Measurements from ENCODE around the gene MCM3AP. TPM values are rescaled to one million over a fixed set of nuclear protein-coding genes. Genes with fewer than 3 reads are reported as not detected.

The MCM3AP gene
- 48.5 TPM for polyA plus RNA-seq

DNA sequence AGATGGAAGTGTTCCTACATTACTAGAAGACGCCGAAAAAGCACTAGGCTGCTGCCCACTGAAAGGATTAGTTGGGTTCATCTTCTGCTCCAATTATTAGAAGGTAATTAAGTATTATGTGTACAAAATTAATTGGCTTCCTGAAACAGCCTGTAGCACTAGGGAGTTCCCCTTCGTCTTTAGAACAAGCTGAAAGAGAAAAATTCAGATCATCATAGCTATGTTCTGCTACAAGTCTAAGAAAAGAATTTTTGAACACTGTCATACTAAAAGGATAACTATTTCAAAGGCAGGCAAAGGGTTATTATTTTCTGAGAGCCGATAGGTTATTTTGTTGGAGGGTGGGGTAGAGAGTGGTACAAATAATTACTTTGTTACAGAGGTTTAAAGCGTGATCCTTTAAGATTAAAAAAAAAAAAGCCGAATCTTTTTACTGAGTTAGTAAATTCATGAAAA, at the start of gene MCM3AP:
Gene MCM3AP (minus strand): TSS at position 406 of the 456 bp plus-strand sequence. CDS start 325 bp downstream, at position 81.
- Mint-ChIP-seq H3K36me3 (no peaks in the 10 kb centered on the region), H3K27ac (peak within 1 kb of the TSS; percentile 78 to 93 (median 93)), H3K27me3 (no peaks in the 10 kb centered on the region), H3K4me3 (peak within 1 kb of the TSS; percentile 88 to 99 (median 94)), H3K4me1 (peaks cover 26 to 40% (median 31%) of the 10 kb centered on the region in 3 donors), H3K9me3 (no peaks in the 10 kb centered on the region)

DNA sequence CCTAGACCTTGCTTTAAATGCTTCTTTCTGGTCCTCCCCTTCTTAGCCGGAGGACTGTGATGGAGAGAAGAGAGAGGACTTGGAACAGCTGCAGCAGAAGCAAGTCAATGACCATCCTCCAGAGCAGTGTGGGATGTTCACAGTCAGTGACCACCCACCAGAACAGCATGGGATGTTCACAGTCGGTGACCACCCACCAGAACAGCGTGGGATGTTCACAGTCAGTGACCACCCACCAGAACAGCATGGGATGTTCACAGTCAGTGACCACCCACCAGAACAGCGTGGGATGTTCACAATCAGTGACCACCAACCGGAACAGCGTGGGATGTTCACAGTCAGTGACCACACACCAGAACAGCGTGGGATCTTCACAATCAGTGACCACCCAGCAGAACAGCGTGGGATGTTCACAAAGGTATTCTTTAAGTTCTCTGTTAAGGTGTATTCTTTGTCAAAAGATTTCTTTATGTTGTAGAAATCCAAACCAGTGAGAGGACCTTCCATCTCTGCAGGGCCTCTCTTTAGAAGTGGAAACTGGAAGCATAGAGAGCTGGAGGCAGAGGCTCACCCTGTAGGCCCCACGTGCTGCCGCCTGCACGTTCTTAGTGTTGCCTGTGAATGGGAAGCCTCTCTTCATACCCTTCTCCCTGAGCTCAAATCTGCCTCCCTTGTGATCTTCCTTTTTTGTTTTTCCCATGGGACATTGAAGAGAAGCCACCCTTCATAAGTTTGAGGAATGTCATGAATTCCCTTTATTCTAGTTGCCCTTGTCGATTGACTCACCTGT, 49.1 kb upstream of the MCM3AP start:
- no peaks in the 10 kb centered on the region for H3K9me3 Mint-ChIP-seq
- no peak overlapping the region for H3K27ac Mint-ChIP-seq
- H3K36me3 Mint-ChIP-seq = peaks cover 11% of the 10 kb centered on the region
- H3K27me3 Mint-ChIP-seq = no peaks in the 10 kb centered on the region
- H3K4me3 Mint-ChIP-seq = no peak overlapping the region
- H3K4me1 Mint-ChIP-seq = peaks cover 0 to 5% (median 3%) of the 10 kb centered on the region in 3 donors

DNA sequence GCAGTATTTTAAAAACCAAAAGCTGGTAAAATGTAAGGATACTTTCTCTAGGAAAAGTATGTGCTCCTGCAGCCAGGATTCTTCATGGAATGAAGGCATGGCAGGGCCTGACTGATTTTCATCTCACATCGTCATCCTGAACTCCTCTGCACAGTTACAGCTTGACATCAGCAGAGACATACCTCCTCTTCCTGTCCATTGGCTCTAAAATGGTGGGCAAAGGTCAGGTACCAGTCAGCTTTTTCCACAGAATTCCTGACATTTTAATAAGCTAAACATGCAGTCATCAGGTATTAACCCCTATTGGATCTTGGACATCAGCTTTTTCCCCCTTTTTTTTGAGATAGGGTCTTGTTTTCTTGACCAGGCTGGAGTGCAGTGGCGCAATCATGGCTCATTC, 44.4 kb upstream of the MCM3AP start:
- no peaks in the 10 kb centered on the region for H3K27me3 Mint-ChIP-seq
- H3K9me3 Mint-ChIP-seq = no peaks in the 10 kb centered on the region
- H3K4me3 Mint-ChIP-seq = no peak overlapping the region
- H3K4me1 Mint-ChIP-seq = peaks cover 10 to 13% (median 11%) of the 10 kb centered on the region in 3 donors
- peaks cover 5% of the 10 kb centered on the region for H3K36me3 Mint-ChIP-seq
- peak overlapping the region in 1 of 3 donors; percentile 57 for H3K27ac Mint-ChIP-seq

DNA sequence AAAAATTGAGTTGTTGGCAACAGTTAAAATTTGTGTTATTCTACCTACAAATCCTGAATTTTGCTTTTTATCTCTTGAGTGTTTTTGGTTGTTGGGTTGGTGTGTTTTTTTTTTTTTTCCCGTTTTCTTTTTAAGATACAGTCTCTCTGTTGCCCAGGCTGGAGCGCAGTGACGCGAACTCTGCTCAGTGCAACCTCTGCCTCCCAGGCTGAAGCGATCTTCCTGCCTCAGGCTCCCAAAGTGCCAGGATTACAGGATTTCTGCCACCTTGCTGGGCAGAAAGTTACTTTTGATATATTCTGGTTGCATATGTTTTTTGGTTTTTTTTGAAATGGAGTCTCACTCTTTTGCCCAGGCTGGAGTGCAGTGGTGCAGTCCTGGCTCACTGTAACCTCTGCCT, 42.7 kb upstream of the MCM3AP start:
- H3K4me1 Mint-ChIP-seq = peaks cover 10 to 14% (median 12%) of the 10 kb centered on the region in 3 donors
- H3K4me3 Mint-ChIP-seq = peak overlapping the region in 1 of 4 donors; percentile 43
- no peak overlapping the region for H3K27ac Mint-ChIP-seq
- H3K9me3 Mint-ChIP-seq = no peaks in the 10 kb centered on the region
- H3K27me3 Mint-ChIP-seq = no peaks in the 10 kb centered on the region
- H3K36me3 Mint-ChIP-seq = peaks cover 5% of the 10 kb centered on the region

DNA sequence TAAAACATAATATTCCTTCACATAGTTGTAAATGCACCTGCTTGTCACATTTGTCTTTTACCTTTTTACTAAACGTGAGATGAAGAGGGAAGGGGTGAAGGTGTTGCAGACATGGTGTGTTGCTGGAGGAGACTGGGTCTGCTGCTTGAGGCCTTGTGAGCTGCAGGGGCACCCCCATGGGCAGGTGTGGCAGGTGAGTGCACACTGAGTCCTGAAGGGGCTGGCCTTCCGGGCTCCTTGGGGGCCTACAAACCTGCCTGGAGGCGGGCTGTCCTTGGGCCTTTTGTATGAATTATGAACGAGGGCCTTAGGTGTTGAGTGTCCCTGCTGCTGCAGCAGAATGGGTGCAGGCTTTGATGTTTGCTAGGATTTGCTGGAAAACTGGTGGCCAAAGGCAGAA, 42.3 kb upstream of the MCM3AP start:
- Mint-ChIP-seq H3K27ac (no peak overlapping the region), H3K27me3 (no peaks in the 10 kb centered on the region), H3K4me1 (peaks cover 10 to 16% (median 14%) of the 10 kb centered on the region in 3 donors), H3K9me3 (no peaks in the 10 kb centered on the region), H3K4me3 (peak overlapping the region in 1 of 4 donors; percentile 14), H3K36me3 (peaks cover 5% of the 10 kb centered on the region)

DNA sequence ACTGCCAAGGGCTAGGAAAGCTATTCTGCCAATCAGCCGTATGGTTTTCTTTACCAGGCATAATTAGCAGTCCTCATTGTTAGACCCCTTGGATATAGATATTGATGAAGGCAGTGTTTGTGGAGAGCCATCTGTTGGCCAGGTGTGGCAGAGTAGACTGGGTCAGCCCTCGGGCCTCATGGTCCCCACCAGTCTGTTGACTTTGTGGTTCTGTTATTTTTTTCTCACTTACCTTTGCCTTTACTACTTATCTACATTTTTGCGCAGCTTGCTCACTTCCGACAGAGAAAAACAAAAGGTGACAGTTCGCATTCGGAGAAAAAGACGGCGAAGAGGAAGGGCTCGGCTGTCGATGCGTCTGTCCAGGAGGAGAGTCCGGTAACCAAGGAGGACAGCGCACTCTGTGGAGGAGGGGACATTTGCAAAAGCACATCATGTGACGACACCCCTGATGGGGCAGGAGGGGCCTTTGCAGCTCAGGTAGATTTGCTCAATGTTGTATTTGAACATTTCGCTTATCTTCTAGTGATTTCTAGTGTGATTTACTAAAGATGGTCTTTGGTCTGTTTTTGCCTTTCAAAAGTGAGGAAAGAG, 40.8 kb upstream of the MCM3AP start:
- Mint-ChIP-seq H3K27ac (peak overlapping the region in 1 of 3 donors; percentile 93), H3K4me1 (peaks cover 10 to 22% (median 18%) of the 10 kb centered on the region in 3 donors), H3K9me3 (no peaks in the 10 kb centered on the region), H3K36me3 (peaks cover 5% of the 10 kb centered on the region), H3K27me3 (no peaks in the 10 kb centered on the region), H3K4me3 (peak overlapping the region in 3 of 4 donors; percentile 90 to 98 (median 97))

DNA sequence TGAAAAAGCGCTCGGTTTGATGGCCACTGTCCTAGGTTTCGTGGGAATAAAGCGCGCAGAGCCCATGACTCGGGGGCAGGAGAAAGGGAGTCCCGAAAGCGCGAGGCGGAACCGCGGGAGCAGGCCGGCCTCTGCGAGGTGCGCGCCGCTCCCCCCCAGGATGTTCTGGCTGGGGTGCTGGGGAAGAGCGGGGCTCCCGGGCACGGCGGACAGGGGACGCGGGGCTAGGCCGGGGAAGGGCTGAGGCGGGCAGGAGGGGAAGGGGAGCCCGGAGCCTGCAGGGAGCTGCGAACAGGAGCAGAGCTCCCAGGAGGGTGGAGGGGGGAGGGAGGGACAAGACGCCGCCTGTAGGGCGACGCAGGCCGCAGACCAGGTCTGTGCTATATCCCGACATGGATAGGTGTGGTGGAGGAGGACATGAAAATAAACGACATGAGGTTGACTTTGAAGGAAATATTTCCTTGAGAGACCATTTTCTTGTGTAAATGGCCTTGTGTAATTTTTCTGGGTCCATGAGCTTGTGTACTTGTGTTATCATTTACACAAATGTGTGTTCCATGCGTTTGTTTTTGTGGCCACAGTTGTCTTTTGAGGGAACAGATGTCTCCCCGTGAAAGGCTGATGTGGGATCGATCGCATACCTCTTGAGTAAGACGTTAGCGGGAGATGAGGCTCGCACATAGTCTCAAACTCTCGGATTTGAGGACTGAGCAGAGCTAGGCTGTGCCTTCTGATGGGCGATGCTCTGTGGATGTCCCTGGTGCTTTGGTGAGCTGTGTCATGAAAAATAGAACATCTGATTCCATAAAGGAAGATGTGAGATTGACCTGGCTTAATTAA, 39.9 kb upstream of the MCM3AP start:
- no peaks in the 10 kb centered on the region for H3K27me3 Mint-ChIP-seq
- H3K4me1 Mint-ChIP-seq = peaks cover 16 to 25% (median 24%) of the 10 kb centered on the region in 3 donors
- H3K9me3 Mint-ChIP-seq = no peaks in the 10 kb centered on the region
- peaks cover 5% of the 10 kb centered on the region for H3K36me3 Mint-ChIP-seq
- peak overlapping the region; percentile 82 to 98 (median 98) for H3K4me3 Mint-ChIP-seq
- H3K27ac Mint-ChIP-seq = peak overlapping the region in 2 of 3 donors; percentile 90 to 93

DNA sequence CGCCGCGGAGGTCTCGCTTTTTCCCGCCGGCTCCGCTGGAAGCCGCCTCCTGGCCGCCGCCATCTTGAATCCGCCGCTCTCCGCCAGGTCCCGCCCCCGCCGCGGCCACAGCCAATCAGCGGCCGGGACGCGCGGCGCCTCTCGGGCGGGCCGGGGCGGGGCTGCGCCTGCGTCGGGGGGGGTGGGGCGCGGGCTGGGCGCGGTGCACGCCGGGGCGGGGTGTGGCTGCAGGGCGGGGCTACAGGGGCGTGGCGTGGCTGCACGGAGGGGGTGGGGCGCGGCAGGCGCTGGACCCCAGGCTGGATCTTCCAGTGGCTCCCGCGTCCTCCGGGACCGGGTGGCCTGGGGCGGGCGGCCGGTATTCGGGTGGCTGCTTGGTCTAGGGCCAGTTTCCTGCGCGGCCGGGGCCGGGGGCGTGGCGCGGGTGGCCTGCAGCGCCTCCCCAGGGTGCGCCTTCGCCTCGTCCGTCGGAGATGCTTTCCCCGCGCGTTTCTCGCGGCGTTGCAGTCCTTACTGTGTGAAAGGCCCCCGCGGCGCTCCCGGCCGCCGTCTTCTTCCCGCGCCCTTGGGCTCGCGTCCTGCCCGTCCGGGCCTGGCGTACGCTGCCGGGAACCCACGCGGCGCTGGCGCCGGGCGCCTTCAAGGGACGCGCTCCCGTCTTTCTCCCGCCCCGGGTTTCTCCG, 39.1 kb upstream of the MCM3AP start:
- H3K4me1 Mint-ChIP-seq = peaks cover 17 to 25% (median 24%) of the 10 kb centered on the region in 3 donors
- peaks cover 5% of the 10 kb centered on the region for H3K36me3 Mint-ChIP-seq
- H3K4me3 Mint-ChIP-seq = peak overlapping the region; percentile 95 to 98 (median 98)
- peak overlapping the region; percentile 96 to 99 (median 98) for H3K27ac Mint-ChIP-seq
- no peaks in the 10 kb centered on the region for H3K27me3 Mint-ChIP-seq
- H3K9me3 Mint-ChIP-seq = no peaks in the 10 kb centered on the region

DNA sequence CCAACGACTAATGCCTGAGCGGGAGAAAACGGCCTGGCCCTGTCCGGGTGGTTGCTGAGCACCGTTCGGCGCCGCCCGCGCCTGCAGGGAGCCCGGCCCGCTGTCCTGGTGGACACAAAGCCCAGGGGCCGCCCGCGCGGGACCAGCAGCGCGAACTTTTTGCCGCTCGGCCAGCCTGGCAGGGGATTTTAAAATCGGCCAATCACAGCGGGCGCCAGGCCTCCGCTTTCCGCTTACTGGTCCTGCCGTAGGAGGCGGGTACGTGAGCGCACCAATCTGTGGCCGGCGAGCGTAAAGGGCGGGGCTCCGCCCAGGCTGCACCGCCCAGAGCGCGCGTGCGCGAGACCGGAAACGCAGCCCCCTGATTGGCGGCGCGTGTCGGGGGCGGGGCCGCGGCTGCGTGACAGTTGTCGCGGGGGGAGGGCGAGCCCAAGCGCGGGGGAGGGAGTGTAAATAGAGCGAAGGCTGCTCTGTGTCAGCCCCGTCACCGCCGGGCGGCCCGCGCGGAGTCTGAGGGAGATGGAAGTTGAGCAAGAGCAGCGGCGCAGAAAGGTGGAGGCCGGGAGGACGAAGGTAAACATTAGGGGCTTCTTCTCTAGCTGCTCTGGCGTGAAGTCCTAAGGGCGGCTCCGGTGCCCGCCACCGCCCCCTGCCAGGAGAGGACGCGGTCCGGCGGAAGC, 38.4 kb upstream of the MCM3AP start, which contains the start of the genes C21orf58 and PCNT:
Gene C21orf58 (minus strand): TSS at position 161 of the 680 bp plus-strand sequence. CDS start 1,132 bp downstream, outside the sequence.
Gene PCNT (plus strand): TSS at position 447 of the 680 bp plus-strand sequence. CDS start 73 bp downstream, at position 520.
- H3K4me1 Mint-ChIP-seq = peaks cover 17 to 25% (median 24%) of the 10 kb centered on the region in 3 donors
- H3K27me3 Mint-ChIP-seq = no peaks in the 10 kb centered on the region
- H3K9me3 Mint-ChIP-seq = no peaks in the 10 kb centered on the region
- peaks cover 5% of the 10 kb centered on the region for H3K36me3 Mint-ChIP-seq
- H3K4me3 Mint-ChIP-seq = peak within 1 kb of the TSS; percentile 95 to 98 (median 98)
- peak within 1 kb of the TSS; percentile 96 to 99 (median 98) for H3K27ac Mint-ChIP-seq

DNA sequence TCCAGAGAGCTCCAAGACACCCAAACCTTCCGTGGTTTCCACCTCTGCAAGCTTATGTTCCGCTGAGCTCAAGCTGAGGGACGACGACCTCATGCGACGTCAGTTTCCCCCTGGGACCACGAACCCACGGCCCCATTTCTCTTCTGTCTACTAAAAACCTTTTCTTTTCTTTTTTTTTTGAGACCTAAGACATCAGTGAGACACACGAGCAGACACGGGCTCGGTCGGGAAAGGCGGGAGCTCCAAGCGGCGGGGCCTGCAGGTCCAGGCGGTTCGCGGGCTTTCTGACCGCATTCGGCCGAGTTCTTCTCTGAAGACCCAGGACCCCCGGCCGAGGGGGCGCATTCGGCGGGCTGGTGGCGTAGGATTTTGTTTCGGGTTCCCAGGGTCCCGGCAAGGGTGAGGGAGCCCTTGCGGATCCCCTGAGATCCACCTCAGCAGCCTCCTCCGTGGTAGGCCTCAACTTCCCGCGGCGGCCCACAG, 37.9 kb upstream of the MCM3AP start:
- no peaks in the 10 kb centered on the region for H3K9me3 Mint-ChIP-seq
- H3K27ac Mint-ChIP-seq = peak overlapping the region; percentile 96 to 99 (median 98)
- peaks cover 17 to 25% (median 24%) of the 10 kb centered on the region in 3 donors for H3K4me1 Mint-ChIP-seq
- peak overlapping the region; percentile 95 to 98 (median 98) for H3K4me3 Mint-ChIP-seq
- peaks cover 5% of the 10 kb centered on the region for H3K36me3 Mint-ChIP-seq
- no peaks in the 10 kb centered on the region for H3K27me3 Mint-ChIP-seq

DNA sequence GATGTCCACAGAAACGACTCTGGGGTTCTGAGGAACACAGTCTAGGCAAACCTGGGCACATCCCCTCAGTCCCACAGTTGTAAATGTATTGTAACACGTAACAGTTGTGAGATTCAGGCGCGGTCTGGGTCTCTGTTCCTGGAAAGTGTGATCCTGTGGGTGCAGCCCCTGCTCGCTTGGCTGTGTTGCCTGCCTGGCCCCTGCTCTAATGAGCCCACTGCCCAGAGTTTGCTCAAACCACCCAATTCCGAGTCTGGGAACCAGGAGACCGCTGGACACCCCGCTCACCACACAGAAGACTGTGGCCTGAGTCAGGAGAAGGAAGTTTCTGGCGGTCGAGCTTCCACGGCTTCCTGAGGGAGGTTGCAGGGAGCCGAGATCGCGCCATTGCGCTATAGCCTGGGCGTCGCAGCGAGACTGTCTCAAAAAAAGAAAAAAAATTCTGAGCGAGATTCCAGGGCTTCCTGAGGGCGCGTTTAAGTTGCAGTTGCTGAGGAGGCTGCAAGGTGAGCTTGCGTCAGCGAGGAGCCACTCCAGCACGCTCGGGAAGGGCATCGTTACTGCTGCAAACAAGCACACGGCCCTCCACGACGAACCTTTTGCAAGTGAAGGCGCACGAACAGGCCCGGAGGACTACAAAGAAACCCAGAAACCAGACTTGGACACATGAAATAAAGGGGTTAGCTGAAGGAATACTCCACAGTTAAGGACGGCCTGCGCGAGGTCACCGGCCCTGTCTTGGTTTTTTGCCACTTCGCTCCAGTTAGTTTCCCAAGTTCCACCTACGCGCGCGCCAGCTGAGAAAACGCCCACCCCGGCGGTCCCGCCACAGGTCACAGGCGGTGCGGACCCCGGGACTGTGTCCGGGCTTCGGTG, 37.2 kb upstream of the MCM3AP start:
- peak overlapping the region; percentile 96 to 99 (median 98) for H3K27ac Mint-ChIP-seq
- H3K4me3 Mint-ChIP-seq = peak overlapping the region; percentile 95 to 98 (median 98)
- H3K36me3 Mint-ChIP-seq = peaks cover 5% of the 10 kb centered on the region
- H3K27me3 Mint-ChIP-seq = no peaks in the 10 kb centered on the region
- peaks cover 17 to 24% (median 24%) of the 10 kb centered on the region in 3 donors for H3K4me1 Mint-ChIP-seq
- no peaks in the 10 kb centered on the region for H3K9me3 Mint-ChIP-seq

DNA sequence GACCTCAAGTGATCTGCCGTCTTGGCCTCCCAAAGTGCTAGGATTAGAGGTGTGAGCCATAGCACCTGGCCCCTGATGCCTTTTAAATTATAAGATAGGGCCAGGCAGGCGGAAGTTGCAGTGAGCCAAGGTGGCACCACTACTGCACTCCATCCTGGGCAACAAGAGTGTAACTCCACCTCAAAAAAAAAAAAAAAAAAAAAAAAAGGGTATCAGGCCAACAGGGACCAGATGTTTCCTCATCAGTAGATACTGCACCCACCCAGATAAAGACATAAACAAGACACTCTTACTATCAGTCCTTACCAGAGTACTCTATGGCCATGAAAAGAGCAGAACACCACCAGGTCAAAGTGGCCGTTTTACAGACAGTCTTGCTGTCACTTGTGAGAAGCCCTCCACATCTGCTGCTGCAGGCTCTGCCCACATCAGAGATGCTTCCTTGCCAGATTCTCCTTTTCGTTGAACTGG, 35.0 kb upstream of the MCM3AP start:
- Mint-ChIP-seq H3K4me3 (peak overlapping the region in 1 of 4 donors; percentile 31), H3K9me3 (no peaks in the 10 kb centered on the region), H3K27ac (peak overlapping the region in 2 of 3 donors; percentile 18 to 25), H3K4me1 (peaks cover 8 to 15% (median 13%) of the 10 kb centered on the region in 3 donors), H3K36me3 (peaks cover 2% of the 10 kb centered on the region), H3K27me3 (no peaks in the 10 kb centered on the region)

Measured in IgD-negative memory B cell (primary cell).